ENCODE data around the gene GRHL1. TPM values are rescaled to one million over a fixed set of nuclear protein-coding genes. Genes with fewer than 3 reads are reported as not detected.

The GRHL1 gene
- total and polyA plus RNA-seq, 2 of the 8 experiments (the other 6 are each of a cell fraction or from before 2014, with no cell fraction given) = 1.3 to 3.6 TPM

DNA sequence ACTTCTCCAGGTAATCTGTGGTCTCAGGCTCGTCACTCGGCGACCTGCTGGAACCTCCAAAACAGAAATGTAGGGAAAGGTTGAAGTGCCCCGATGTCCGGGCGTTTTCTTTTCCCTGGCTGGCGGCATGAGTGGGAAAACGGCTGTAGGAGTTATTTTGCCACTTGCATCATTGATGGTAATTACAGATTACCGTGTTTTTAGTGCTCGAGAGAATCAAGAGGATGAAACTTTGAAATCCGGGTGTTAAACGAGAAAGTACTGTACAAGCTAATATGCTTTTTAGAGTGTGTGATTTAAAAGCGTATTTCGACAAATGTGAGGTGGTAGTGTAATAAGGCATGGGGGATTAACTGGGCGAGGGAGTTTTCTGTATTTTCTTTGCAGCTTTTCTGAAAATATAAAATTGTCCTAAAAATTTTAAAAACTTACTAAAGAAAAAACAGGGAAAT lies 819 bp downstream of the GRHL1 start:
- Histone ChIP-seq H3K4ac (replicated peaks; ENCODE audit: insufficient read length, low read depth, low read length) (no peak overlapping the region), H3K79me1 (ENCODE audit: low read depth, low read length) (no peaks in the 10 kb centered on the region), H3K27ac (ENCODE audit: low read depth, low read length) (no peak overlapping the region), H3K9ac (replicated peaks in 1 of 4; ENCODE audit: extremely low read depth in 1 of 4, low read depth in 3 of 4, low read length in 3 of 4) (no peak overlapping the region), H2AK5ac (ENCODE audit: low read depth, low read length) (no peak overlapping the region), H3K56ac (replicated peaks; ENCODE audit: insufficient read length, low read depth, low read length) (no peak overlapping the region), H3K4me3 (ENCODE audit: extremely low read depth in 1 of 4, insufficient read depth in 2 of 4, low read depth in 3 of 4, low read length in 4 of 4) (peak overlapping the region; percentile 55 to 82 (median 63)), H4K8ac (ENCODE audit: extremely low read depth, insufficient read depth, low read length) (no peak overlapping the region), H2BK20ac (ENCODE audit: low read length) (no peak overlapping the region), H3K23ac (ENCODE audit: insufficient read length) (no peak overlapping the region), H2BK15ac (ENCODE audit: low read length) (no peak overlapping the region), H4K91ac (replicated peaks; ENCODE audit: insufficient read length, low read length) (no peak overlapping the region), H4K20me1 (replicated peaks in 1 of 2; ENCODE audit: control insufficient read depth in 1 of 2, insufficient read depth in 2 of 2, low read length in 2 of 2) (peaks cover 0 to 2% of the 10 kb centered on the region in 2 experiments), H3K36me3 (ENCODE audit: control insufficient read depth in 2 of 4, insufficient read depth in 4 of 4, low read length in 3 of 4) (no peaks in the 10 kb centered on the region), H2BK120ac (replicated peaks; ENCODE audit: low read depth, low read length) (no peak overlapping the region), H3K27me3 (replicated peaks in 1 of 4; ENCODE audit: control insufficient read depth in 3 of 4, extremely low read depth in 1 of 4, insufficient read depth in 3 of 4, low read length in 3 of 4) (peaks cover 8 to 36% (median 31%) of the 10 kb centered on the region in 4 experiments), H3K4me1 (replicated peaks in 1 of 4; ENCODE audit: control insufficient read depth in 3 of 4, insufficient read depth in 4 of 4, low read length in 3 of 4) (no peaks in the 10 kb centered on the region), H2BK5ac (ENCODE audit: low read depth, low read length) (no peak overlapping the region), H2BK12ac (ENCODE audit: low read depth, low read length) (no peak overlapping the region), H3K4me2 (ENCODE audit: insufficient read depth in 1 of 2, low read depth in 2 of 2, low read length in 2 of 2) (peak overlapping the region; percentile 62 to 74), H3K18ac (ENCODE audit: extremely low read depth, low read length) (no peak overlapping the region), H4K5ac (ENCODE audit: insufficient read length, low read depth, low read length) (no peak overlapping the region), H3K23me2 (ENCODE audit: low read depth, low read length) (peaks cover 11% of the 10 kb centered on the region; the same call in 1 of the 2 replicates), H3K14ac (ENCODE audit: insufficient read length) (no peak overlapping the region), H2AFZ (ENCODE audit: low read length) (0 out of 2 replicates have a peak overlapping the region, but pooled peaks have one; percentile 41), H3K79me2 (ENCODE audit: control insufficient read depth in 1 of 2, insufficient read depth in 2 of 2, low read length in 2 of 2) (no peaks in the 10 kb centered on the region), H3K9me3 (ENCODE audit: insufficient read depth in 2 of 2, low read depth in 1 of 2, low read length in 1 of 2) (no peaks in the 10 kb centered on the region)
- DNase-seq (ENCODE audit: low read depth in 1 of 2, low spot score in 2 of 2) = no peak
- ChIA-PET CTCF (ENCODE audit: partially characterized antibody) (interaction anchor here (1.1 to 1.3 kb wide), 3 partner anchors 32 to 138 kb away, joined by 3 to 5 read pairs (median 4); no protein-coding TSS in a partner anchor), POLR2A (ENCODE audit: partially characterized antibody) (no interaction called here)
- 36% methylated on average over 15 of the region's 15 CpGs; no CpG with 5 or more reads in 1 of the 2 experiments for WGBS, 2 experiments (ENCODE audit: extremely low coverage in 1 of 2, insufficient coverage in 1 of 2, insufficient read length in 1 of 2, insufficient replicate concordance in 2 of 2, low coverage in 1 of 2, low lambda C conversion rate in 2 of 2, missing lambda C conversion rate in 1 of 2)
- FAIRE-seq = no peak
- TF ChIP-seq SIX5 (IDR thresholded peaks at IDR 0.05; ENCODE audit: low read depth, low read length) (no peak), SIRT6 (IDR thresholded peaks at IDR 0.05; ENCODE audit: low read length) (no peak), CBX5 (IDR thresholded peaks at IDR 0.05; ENCODE audit: low read depth, low read length) (no peak), ZNF274 (IDR thresholded peaks at IDR 0.05; ENCODE audit: borderline replicate concordance, extremely low read depth, low read length) (no peak), POU5F1 (IDR thresholded peaks at IDR 0.05; ENCODE audit: low read depth, low read length) (no peak), PHF8 (conservative IDR thresholded peaks at IDR 0.05; ENCODE audit: low read depth, low read length) (0 out of 2 replicates have a peak, but pooled peaks have one; percentile 24), NANOG (IDR thresholded peaks at IDR 0.05; ENCODE audit: insufficient read depth, low read depth, low read length, poor library complexity, severe bottlenecking) (no peak), KDM5A (IDR thresholded peaks at IDR 0.05; ENCODE audit: low read length) (no peak), FOSL1 (IDR thresholded peaks at IDR 0.05; ENCODE audit: insufficient read depth, low read depth, low read length) (no peak), RFX5 (IDR thresholded peaks at IDR 0.05; ENCODE audit: borderline replicate concordance, low read depth, low read length) (no peak), MAFK (IDR thresholded peaks at IDR 0.05; ENCODE audit: low read depth, low read length) (no peak), SUZ12 (IDR thresholded peaks at IDR 0.05; ENCODE audit: low read length) (peak; percentile 42; the same call in 1 of the 2 replicates)
- TF ChIP-seq, protein P1, sequence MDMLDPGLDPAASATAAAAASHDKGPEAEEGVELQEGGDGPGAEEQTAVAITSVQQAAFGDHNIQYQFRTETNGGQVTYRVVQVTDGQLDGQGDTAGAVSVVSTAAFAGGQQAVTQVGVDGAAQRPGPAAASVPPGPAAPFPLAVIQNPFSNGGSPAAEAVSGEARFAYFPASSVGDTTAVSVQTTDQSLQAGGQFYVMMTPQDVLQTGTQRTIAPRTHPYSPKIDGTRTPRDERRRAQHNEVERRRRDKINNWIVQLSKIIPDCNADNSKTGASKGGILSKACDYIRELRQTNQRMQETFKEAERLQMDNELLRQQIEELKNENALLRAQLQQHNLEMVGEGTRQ (IDR thresholded peaks at IDR 0.05; ENCODE audit: low read length) = no peak

All from H1 (cell line).